Keratinocyte (primary cell): ENCODE data around the gene CFAP20. TPM values are rescaled to one million over a fixed set of nuclear protein-coding genes. Genes with fewer than 3 reads are reported as not detected.

Experiments
- DNase-seq: peaks from one replicate; pipeline ENCODE4 v3.0.0-alpha.2; 2011; ENCODE audit warnings: low read depth, missing footprints, low spot score
- FAIRE-seq: peaks from 2 replicates; lab custom pipeline; 2011; peaks lifted over from hg19 to GRCh38; lab: Jason Lieb, UNC
- H2AFZ ChIP-seq: 2 replicates; pipeline ENCODE4 v1.6.0; 2012; ENCODE audit warnings: low read length, control low read depth, inconsistent platforms; ENCODE audit not compliant: control insufficient read depth
- H3K27ac ChIP-seq: 2 replicates; pipeline ENCODE4 v1.5.1; 2011; ENCODE audit warnings: low read length; ENCODE audit not compliant: control insufficient read depth, insufficient read depth
- H3K27me3 ChIP-seq: 3 replicates; pipeline ENCODE4 v1.6.0; 2011; ENCODE audit warnings: low read length; ENCODE audit not compliant: control insufficient read depth, insufficient read depth; ENCODE audit errors: extremely low read depth
- H3K36me3 ChIP-seq, 2 experiments: 2 replicates in 1 of 2; 3 replicates in 1 of 2; pipeline ENCODE4 v1.5.1; 2011; ENCODE audit warnings: low read length in 2 of 2, mild to moderate bottlenecking in 1 of 2; ENCODE audit not compliant: control insufficient read depth in 2 of 2, insufficient read depth in 2 of 2; ENCODE audit errors: extremely low read depth in 1 of 2
- H3K4me1 ChIP-seq: 3 replicates; pipeline ENCODE4 v1.5.1; 2011; ENCODE audit warnings: low read length; ENCODE audit not compliant: control insufficient read depth, insufficient read depth; ENCODE audit errors: extremely low read depth
- H3K4me2 ChIP-seq: 3 replicates; pipeline ENCODE4 v1.6.0; 2011; ENCODE audit warnings: low read depth, low read length; ENCODE audit not compliant: control insufficient read depth, insufficient read depth; ENCODE audit errors: extremely low read depth
- H3K4me3 ChIP-seq, 3 experiments: fragments of 200-600 bp in 1 of 3; sonication (generic) in 1 of 3; 2 replicates in 2 of 3; 3 replicates in 1 of 3; pipeline ENCODE4 v1.5.1; 2011 to 2016; ENCODE audit warnings: low read length in 3 of 3, mild to moderate bottlenecking in 3 of 3, control low read depth in 2 of 3, inconsistent platforms in 1 of 3, low read depth in 1 of 3, mixed read lengths in 1 of 3, mixed run types in 1 of 3, moderate library complexity in 1 of 3; ENCODE audit not compliant: control insufficient read depth in 2 of 3, insufficient read depth in 2 of 3; ENCODE audit errors: extremely low read depth in 1 of 3
- H3K79me2 ChIP-seq: 2 replicates; pipeline ENCODE4 v1.6.0; 2012; ENCODE audit warnings: low read length; ENCODE audit not compliant: control insufficient read depth, insufficient read depth
- H3K9ac ChIP-seq: 3 replicates; pipeline ENCODE4 v1.6.0; 2011; ENCODE audit warnings: low read length; ENCODE audit not compliant: control insufficient read depth, insufficient read depth; ENCODE audit errors: extremely low read depth
- H3K9me1 ChIP-seq: 3 replicates; pipeline ENCODE4 v1.6.0; 2011; ENCODE audit warnings: low read length; ENCODE audit not compliant: control insufficient read depth, insufficient read depth; ENCODE audit errors: extremely low read depth
- H3K9me3 ChIP-seq: 2 replicates; pipeline ENCODE4 v1.5.1; 2012; ENCODE audit warnings: low read depth, low read length; ENCODE audit not compliant: control insufficient read depth
- H4K20me1 ChIP-seq: 3 replicates; pipeline ENCODE4 v1.6.0; 2011; ENCODE audit warnings: low read length; ENCODE audit not compliant: control insufficient read depth, insufficient read depth; ENCODE audit errors: extremely low read depth
- CTCF ChIP-seq, 3 experiments: IDR thresholded peaks in 1 of 3; conservative IDR thresholded peaks in 1 of 3; optimal IDR thresholded peaks in 1 of 3; 2 replicates in 2 of 3; 3 replicates in 1 of 3; pipeline versions ENCODE3 to v1.5.1; 2011; ENCODE audit warnings: low read length in 3 of 3, mild to moderate bottlenecking in 3 of 3, moderate library complexity in 2 of 3, control low read depth in 1 of 3, inconsistent platforms in 1 of 3; ENCODE audit not compliant: insufficient read depth in 2 of 3; ENCODE audit errors: extremely low read depth in 1 of 3
- EZH2 ChIP-seq: IDR thresholded peaks from one replicate; pipeline ENCODE4 v1.6.1; 2012; ENCODE audit warnings: inconsistent platforms, mild to moderate bottlenecking, low read length, moderate library complexity
- dilution Hi-C: fragments of 300-500 bp; cut with MboI; formaldehyde crosslinking; loops from one replicate; pipeline ENCODE4 v1.7.0; 2020; ENCODE audit warnings: low sequenced_read_pairs; ENCODE audit not compliant: extremely low pct_ligation_motif_present
- polyA plus RNA-seq, 5 experiments: library from polyadenylated mRNA; depleted of rRNA in 3 of 5; stranded (reverse) in 3 of 5; stranded (forward) in 1 of 5; unstranded in 1 of 5; fragments of >200 nt; gene quantifications; 1 replicate in 1 of 5; 2 replicates in 3 of 5; 3 replicates in 1 of 5; pipeline versions ENCODE4 v1.2.1 to v1.2.3, GENCODE V29; 2011 to 2012; ENCODE audit warnings: missing spikeins in 2 of 5, low read depth in 1 of 5, low replicate concordance in 1 of 5

CFAP20 gene
- polyA plus RNA-seq, 1 donor (not counting 4 experiments of a cell fraction or from before 2014, with no cell fraction given), result 52.0 TPM

DNA sequence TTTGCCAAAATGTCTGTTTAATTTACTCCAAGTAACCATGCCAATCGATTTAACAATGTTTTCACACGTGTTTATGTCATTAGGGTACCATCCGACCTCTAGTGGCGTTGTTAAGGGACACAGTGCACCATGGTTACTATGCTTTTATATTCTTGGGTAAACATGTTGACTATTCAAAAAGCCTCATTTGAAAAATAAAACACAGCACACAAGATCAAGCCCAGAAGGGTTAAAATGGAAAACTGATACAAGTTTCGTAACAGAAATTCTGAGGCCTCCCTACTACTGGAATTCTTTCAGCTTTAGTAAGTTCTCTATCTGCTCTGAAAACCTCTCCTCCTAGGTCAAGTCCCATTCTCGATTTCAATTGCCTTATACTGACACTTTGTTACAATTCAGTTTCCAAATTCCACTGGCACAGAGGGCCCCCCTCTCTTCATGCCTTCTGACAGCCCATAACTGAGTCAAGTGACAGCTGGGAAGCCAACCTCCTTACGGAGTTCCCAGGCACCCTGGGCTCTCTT lies 2.1 kb downstream of the CFAP20 start:
- Histone ChIP-seq H3K79me2 (peaks cover 60% of the 10 kb centered on the region), H2AFZ (no peak overlapping the region), H3K27me3 (no peaks in the 10 kb centered on the region), H4K20me1 (no peaks in the 10 kb centered on the region), H3K9ac (peak overlapping the region; percentile 55), H3K4me2 (peak overlapping the region; percentile 96), H3K4me1 (peaks cover 37% of the 10 kb centered on the region), H3K9me1 (peaks cover 2% of the 10 kb centered on the region), H3K4me3 (peak overlapping the region; percentile 87 to 97 (median 94)), H3K36me3 (no peaks in the 10 kb centered on the region), H3K27ac (peak overlapping the region; percentile 63), H3K9me3 (no peaks in the 10 kb centered on the region)
- TF ChIP-seq CTCF (optimal IDR thresholded peaks at IDR 0.05 in 1 of 3, IDR thresholded peaks at IDR 0.05 in 1 of 3, conservative IDR thresholded peaks at IDR 0.05 in 1 of 3; ENCODE audit: extremely low read depth in 1 of 3, insufficient read depth in 2 of 3, low read length in 3 of 3) (peak; percentile 11 to 32 (median 19)), EZH2 (no peak)
- no peak for DNase-seq
- no peak for FAIRE-seq
- dilution Hi-C loops, result no loop called here

DNA sequence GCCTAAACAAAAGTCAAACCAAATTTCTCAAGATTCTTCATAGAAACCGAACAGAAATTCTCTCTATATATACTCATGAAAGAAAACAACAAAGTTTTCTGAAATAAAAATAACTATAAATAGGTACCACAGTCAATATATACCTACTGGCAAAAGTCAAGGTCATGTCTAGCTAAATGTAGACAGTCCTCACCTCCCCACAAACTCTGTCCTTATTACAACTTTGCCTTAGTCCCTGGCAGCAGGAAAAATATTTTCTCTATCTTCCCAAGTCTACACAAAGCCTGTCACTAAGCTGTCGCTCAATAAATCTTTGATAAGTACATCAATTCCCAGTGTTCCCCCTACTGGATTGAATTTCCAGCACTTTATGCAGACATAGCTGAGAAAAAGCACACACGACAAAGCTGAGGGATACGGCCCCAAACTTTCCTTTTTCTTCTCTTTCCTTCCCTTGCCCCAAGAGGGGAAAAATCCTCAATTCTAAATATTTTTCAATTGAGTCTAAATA lies 2.7 kb downstream of the CFAP20 start:
- Histone ChIP-seq H2AFZ (no peak overlapping the region), H3K9ac (peak overlapping the region; percentile 8), H4K20me1 (no peaks in the 10 kb centered on the region), H3K27me3 (no peaks in the 10 kb centered on the region), H3K36me3 (no peaks in the 10 kb centered on the region), H3K27ac (peak overlapping the region; percentile 63), H3K9me1 (peaks cover 2% of the 10 kb centered on the region), H3K79me2 (peaks cover 62% of the 10 kb centered on the region), H3K4me3 (peak overlapping the region in 2 of 3 experiments; percentile 29 to 35), H3K4me1 (peaks cover 43% of the 10 kb centered on the region), H3K9me3 (no peaks in the 10 kb centered on the region), H3K4me2 (peak overlapping the region; percentile 96)
- TF ChIP-seq EZH2 (no peak), CTCF (optimal IDR thresholded peaks at IDR 0.05 in 1 of 3, IDR thresholded peaks at IDR 0.05 in 1 of 3, conservative IDR thresholded peaks at IDR 0.05 in 1 of 3; ENCODE audit: extremely low read depth in 1 of 3, insufficient read depth in 2 of 3, low read length in 3 of 3) (no peak)
- dilution Hi-C loops, result no loop called here
- FAIRE-seq, result no peak
- DNase-seq, result no peak
